ENCODE measurements around the gene SPRR4.

The SPRR4 gene

DNA sequence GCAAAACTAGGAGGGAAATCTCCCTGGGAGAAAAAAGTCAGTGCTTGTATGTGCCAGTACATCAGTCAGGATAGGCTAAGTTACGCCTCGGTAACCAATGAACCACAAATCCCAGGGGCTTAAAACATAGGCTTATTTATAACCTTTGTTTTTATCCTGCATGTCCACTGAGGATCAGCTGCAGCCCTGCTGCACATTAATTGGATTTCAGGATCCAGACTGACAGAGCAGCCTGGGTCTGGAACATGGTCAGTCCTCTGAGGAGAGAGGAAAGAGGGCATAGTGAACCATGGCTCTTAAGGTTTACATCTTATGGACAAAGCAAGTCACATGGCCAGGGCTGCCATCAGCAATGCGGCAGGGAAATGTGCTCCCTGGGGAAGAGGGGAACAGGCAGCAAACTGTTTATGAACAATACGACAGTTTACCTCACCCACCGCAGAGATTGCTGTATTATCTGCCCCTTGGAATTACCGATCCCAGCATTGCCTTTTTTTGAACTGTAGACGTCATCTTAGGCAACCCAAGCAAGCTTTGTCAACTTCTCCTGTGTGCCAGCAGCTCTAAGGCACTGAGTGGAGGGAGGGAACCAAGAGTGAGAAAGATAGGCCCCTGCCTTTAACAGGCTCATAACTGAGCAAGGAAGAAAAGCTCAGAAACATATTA lies 9.1 kb upstream of the SPRR4 start:
- Histone ChIP-seq H3K4me1 (no peaks in the 10 kb centered on the region), H3K4me3 (ENCODE audit: low read depth, low read length) (no peak overlapping the region), H3K27me3 (no peaks in the 10 kb centered on the region), H3K36me3 (no peaks in the 10 kb centered on the region), H3K9me3 (no peaks in the 10 kb centered on the region)
- DNase-seq: no peak
- TF ChIP-seq, protein P1, sequence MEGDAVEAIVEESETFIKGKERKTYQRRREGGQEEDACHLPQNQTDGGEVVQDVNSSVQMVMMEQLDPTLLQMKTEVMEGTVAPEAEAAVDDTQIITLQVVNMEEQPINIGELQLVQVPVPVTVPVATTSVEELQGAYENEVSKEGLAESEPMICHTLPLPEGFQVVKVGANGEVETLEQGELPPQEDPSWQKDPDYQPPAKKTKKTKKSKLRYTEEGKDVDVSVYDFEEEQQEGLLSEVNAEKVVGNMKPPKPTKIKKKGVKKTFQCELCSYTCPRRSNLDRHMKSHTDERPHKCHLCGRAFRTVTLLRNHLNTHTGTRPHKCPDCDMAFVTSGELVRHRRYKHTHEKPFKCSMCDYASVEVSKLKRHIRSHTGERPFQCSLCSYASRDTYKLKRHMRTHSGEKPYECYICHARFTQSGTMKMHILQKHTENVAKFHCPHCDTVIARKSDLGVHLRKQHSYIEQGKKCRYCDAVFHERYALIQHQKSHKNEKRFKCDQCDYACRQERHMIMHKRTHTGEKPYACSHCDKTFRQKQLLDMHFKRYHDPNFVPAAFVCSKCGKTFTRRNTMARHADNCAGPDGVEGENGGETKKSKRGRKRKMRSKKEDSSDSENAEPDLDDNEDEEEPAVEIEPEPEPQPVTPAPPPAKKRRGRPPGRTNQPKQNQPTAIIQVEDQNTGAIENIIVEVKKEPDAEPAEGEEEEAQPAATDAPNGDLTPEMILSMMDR (IDR thresholded peaks at IDR 0.05; ENCODE audit: low read depth, low read length): no peak

DNA sequence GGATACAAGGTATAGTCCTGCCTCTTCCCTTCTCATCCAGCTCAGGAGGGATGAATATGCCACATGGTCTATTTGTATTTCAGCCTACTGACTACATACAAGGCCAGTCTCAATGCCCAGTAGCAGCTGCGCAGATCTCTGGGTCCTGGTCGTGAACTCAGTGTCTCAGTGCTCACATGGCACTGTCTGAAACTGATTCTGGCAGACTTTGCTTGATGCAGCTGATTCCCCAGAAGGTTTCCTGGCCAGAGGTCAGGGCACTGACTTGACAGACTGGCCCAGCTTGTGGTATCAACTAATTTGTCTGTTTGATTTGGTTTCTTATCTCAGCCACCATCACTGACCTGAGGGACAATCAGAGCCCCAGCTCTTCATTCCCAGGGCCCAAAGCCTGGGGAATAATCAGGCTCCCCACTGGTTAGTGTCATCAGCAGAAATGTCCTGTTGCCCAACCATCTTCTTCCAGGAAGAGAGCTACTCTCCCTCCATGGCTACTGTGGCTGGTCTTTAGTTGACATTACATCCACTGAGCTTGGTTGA lies 7.5 kb upstream of the SPRR4 start:
- no peak for DNase-seq
- Histone ChIP-seq H3K4me1 (no peaks in the 10 kb centered on the region), H3K9me3 (no peaks in the 10 kb centered on the region), H3K36me3 (no peaks in the 10 kb centered on the region), H3K27me3 (no peaks in the 10 kb centered on the region), H3K4me3 (ENCODE audit: low read depth, low read length) (no peak overlapping the region)
- TF ChIP-seq, protein P1 (IDR thresholded peaks at IDR 0.05; ENCODE audit: low read depth, low read length): no peak

DNA sequence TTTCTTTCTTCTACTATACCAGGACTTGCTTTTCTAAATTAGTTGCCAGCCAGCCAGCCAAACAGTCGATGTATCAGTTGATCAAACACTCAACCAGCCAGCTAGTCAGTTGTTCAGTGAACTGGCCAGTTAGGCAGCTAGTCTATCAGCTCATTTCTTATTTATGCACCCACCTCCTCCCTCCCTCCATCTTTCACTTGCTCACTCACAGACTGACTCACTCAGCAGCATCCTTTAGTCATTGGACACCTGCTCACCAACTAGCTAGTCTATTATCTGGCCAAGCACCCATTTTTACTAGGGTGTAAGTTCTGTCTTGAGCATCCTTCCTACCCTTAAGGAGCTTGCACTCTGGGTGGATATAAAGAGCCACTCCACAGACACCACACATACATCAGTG lies 5.9 kb upstream of the SPRR4 start:
- TF ChIP-seq, protein P1 (IDR thresholded peaks at IDR 0.05; ENCODE audit: low read depth, low read length): no peak
- Histone ChIP-seq H3K4me3 (ENCODE audit: low read depth, low read length) (no peak overlapping the region), H3K27me3 (no peaks in the 10 kb centered on the region), H3K36me3 (no peaks in the 10 kb centered on the region), H3K4me1 (no peaks in the 10 kb centered on the region), H3K9me3 (no peaks in the 10 kb centered on the region)
- no peak for DNase-seq

DNA sequence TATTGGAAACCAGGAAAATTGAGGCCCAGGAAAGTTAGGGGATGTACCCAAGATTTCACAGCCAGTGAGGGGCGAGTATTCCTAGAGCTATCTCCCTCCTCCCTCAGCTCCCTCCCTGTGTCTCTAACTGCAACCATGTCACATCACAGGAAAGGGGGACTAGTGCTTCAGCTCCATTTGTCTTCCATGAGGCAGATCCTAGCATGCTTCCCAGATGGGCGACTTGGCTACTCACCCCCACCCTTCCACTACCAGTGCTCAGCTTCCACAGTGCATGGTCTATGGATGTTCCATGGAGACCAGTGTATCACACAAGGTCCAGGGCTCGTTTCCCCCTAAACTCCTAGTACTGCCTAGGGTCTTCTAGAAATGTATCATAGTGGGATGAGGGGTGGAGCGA lies 4.6 kb upstream of the SPRR4 start:
- Histone ChIP-seq H3K4me1 (no peaks in the 10 kb centered on the region), H3K9me3 (no peaks in the 10 kb centered on the region), H3K27me3 (no peaks in the 10 kb centered on the region), H3K36me3 (no peaks in the 10 kb centered on the region), H3K4me3 (ENCODE audit: low read depth, low read length) (no peak overlapping the region)
- TF ChIP-seq, protein P1 (IDR thresholded peaks at IDR 0.05; ENCODE audit: low read depth, low read length): no peak
- DNase-seq: no peak

DNA sequence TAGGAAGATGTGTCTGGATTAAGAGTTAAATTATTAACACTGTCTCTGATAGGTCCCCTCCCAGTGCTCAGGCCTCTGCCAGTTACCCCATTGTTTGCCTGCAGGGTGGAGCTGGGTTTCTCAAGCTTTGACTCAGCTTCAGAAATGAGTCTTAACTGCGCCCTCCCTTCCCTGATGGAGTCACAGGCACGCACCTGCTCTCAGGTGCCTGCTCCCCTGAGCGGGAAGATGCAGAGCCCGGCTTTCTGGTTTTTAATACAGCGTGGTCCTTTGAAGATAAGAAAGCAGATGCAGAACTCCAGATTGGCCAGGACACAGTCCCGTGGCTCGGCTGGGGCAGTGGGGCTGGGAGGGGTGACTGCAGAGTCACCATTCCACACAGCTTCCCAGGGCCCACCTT lies 3.2 kb upstream of the SPRR4 start:
- no peaks in the 10 kb centered on the region for H3K36me3 ChIP-seq
- no peaks in the 10 kb centered on the region for H3K4me1 ChIP-seq
- H3K9me3 ChIP-seq: no peaks in the 10 kb centered on the region
- no peak for DNase-seq
- no peak overlapping the region for H3K4me3 ChIP-seq (ENCODE audit: low read depth, low read length)
- H3K27me3 ChIP-seq: no peaks in the 10 kb centered on the region
- TF ChIP-seq, protein P1 (IDR thresholded peaks at IDR 0.05; ENCODE audit: low read depth, low read length): no peak

DNA sequence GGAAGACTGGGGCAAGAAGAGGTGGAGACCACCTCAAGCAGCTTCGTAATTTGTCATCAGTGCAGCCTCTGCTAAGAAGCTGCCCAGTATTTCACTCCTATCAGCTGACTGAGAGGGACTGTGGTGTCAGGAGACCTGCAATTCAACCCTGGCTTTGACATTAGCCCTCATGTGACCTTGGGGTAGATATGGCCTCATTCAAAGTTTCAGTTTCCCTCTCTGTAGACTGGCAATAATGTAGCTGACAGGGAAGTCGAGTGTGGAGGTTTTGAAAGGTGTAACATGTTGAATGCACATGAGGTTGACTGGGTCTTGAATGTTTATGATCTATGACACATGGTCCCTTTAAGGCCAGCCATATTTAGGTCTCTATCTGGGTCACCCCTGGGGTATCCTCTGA lies 2.2 kb upstream of the SPRR4 start:
- TF ChIP-seq, protein P1 (IDR thresholded peaks at IDR 0.05; ENCODE audit: low read depth, low read length): no peak
- no peaks in the 10 kb centered on the region for H3K36me3 ChIP-seq
- no peaks in the 10 kb centered on the region for H3K27me3 ChIP-seq
- no peaks in the 10 kb centered on the region for H3K9me3 ChIP-seq
- no peak overlapping the region for H3K4me3 ChIP-seq (ENCODE audit: low read depth, low read length)
- DNase-seq: no peak
- H3K4me1 ChIP-seq: no peaks in the 10 kb centered on the region
